Type B pancreatic cell (in vitro differentiated cells): ENCODE results near the gene KCNJ9. TPM values are rescaled to one million over a fixed set of nuclear protein-coding genes. Genes with fewer than 3 reads are reported as not detected.

Source experiments
- DNase-seq: peaks from one replicate; pipeline ENCODE4 v3.0.0; 2021; ENCODE audit warnings: mixed read lengths; ENCODE audit not compliant: unreplicated experiment; ENCODE audit errors: extremely low spot score
- H3K27ac Mint-ChIP-seq: 2 replicates; pipeline ENCODE4 v1.8.0; 2021; ENCODE audit warnings: mild to moderate bottlenecking, mixed read lengths
- H3K27me3 Mint-ChIP-seq: 2 replicates; pipeline ENCODE4 v1.8.0; 2021; ENCODE audit warnings: mixed read lengths
- H3K36me3 Mint-ChIP-seq: 2 replicates; pipeline ENCODE4 v1.8.0; 2021; ENCODE audit warnings: mixed read lengths
- H3K4me1 Mint-ChIP-seq: one replicate; pipeline ENCODE4 v1.8.0; 2021; ENCODE audit warnings: mixed read lengths; ENCODE audit not compliant: unreplicated experiment
- H3K4me3 Mint-ChIP-seq: 2 replicates; pipeline ENCODE4 v1.8.0; 2021; ENCODE audit warnings: mild to moderate bottlenecking, mixed read lengths
- H3K9me3 Mint-ChIP-seq: 2 replicates; pipeline ENCODE4 v1.8.0; 2021; ENCODE audit warnings: mixed read lengths
- total RNA-seq: library from RNA; stranded (reverse); gene quantifications from 2 replicates; pipeline ENCODE4 v1.2.1, GENCODE V29; 2021; ENCODE audit warnings: low replicate concordance
- TF ChIP-seq, protein P1 (sequence below): fragments of 200-600 bp; sonication (generic); conservative IDR thresholded peaks from 2 replicates; pipeline ENCODE4 v1.5.0; 2021; ENCODE audit warnings: antibody characterized with exemption, mild to moderate bottlenecking

The KCNJ9 gene
- total RNA-seq, 1 donor from 2014 or later = not detected

DNA sequence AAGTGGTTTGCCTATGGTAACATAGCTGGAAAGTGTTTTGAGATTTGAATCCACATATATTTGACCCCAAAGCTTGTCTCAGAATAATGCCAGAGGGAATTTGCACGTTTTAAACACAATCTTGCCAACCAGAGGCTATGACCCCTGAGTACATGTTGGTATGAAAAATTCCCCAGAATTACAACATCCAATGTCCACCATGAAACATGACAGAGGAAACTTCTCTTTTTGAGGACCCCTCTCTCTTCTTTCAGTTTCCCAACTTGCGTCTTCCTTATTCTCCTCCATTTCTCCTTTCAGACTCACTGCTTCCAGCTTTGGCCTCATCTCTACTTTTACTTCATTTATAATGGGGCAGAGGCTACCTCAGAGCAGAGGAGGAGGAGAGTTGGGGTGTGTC, 5.5 kb upstream of the KCNJ9 start:
- TF ChIP-seq, protein P1, sequence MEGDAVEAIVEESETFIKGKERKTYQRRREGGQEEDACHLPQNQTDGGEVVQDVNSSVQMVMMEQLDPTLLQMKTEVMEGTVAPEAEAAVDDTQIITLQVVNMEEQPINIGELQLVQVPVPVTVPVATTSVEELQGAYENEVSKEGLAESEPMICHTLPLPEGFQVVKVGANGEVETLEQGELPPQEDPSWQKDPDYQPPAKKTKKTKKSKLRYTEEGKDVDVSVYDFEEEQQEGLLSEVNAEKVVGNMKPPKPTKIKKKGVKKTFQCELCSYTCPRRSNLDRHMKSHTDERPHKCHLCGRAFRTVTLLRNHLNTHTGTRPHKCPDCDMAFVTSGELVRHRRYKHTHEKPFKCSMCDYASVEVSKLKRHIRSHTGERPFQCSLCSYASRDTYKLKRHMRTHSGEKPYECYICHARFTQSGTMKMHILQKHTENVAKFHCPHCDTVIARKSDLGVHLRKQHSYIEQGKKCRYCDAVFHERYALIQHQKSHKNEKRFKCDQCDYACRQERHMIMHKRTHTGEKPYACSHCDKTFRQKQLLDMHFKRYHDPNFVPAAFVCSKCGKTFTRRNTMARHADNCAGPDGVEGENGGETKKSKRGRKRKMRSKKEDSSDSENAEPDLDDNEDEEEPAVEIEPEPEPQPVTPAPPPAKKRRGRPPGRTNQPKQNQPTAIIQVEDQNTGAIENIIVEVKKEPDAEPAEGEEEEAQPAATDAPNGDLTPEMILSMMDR = no peak
- H3K4me1 Mint-ChIP-seq = no peaks in the 10 kb centered on the region
- no peak overlapping the region for H3K4me3 Mint-ChIP-seq
- no peaks in the 10 kb centered on the region for H3K9me3 Mint-ChIP-seq
- no peak overlapping the region for H3K27ac Mint-ChIP-seq
- no peak for DNase-seq
- no peaks in the 10 kb centered on the region for H3K36me3 Mint-ChIP-seq
- peaks cover 89% of the 10 kb centered on the region for H3K27me3 Mint-ChIP-seq

DNA sequence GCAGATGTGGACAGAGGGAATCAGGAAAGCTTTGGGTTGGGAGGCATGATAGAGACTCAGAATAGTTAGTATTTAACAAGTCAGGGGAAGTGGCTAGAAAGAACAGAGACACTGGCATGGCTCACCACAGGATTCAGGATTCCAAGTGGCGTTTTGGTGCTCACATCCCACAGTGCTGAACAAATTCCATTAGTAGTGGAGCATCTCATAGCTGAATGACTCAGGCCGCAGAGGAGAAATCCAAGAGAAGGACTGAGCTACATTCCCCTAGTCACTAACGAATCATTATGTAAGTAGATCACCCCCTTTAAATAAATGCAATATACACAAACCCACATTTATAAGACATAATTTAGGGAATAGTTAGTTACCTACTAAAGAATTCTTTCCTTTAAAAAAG, 5.0 kb upstream of the KCNJ9 start:
- no peaks in the 10 kb centered on the region for H3K36me3 Mint-ChIP-seq
- no peaks in the 10 kb centered on the region for H3K4me1 Mint-ChIP-seq
- no peak overlapping the region for H3K27ac Mint-ChIP-seq
- peaks cover 90% of the 10 kb centered on the region for H3K27me3 Mint-ChIP-seq
- TF ChIP-seq, protein P1 = no peak
- H3K4me3 Mint-ChIP-seq = no peak overlapping the region
- no peak for DNase-seq
- H3K9me3 Mint-ChIP-seq = no peaks in the 10 kb centered on the region

DNA sequence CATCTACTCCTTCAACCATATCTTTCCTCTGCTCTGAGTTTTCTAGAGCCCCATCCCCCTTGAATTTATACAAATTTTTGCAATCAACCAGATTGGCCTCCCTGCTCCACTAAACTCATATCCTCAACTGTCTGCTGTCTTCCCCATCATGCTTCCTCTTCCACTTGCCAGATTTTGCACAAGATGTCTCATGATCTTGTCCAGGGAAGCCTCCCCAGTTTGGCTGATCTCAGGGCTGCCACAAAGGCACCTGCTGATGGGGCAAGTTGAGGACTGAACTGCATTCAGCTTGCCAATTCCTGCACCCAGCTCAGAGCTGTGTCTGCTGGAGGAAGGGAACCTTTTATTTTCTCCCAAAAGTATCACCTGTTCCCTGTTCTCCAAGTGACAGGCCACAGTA, 3.9 kb upstream of the KCNJ9 start:
- DNase-seq = no peak
- H3K4me3 Mint-ChIP-seq = no peak overlapping the region
- H3K4me1 Mint-ChIP-seq = no peaks in the 10 kb centered on the region
- no peaks in the 10 kb centered on the region for H3K9me3 Mint-ChIP-seq
- no peaks in the 10 kb centered on the region for H3K36me3 Mint-ChIP-seq
- TF ChIP-seq, protein P1 = no peak
- H3K27ac Mint-ChIP-seq = no peak overlapping the region
- H3K27me3 Mint-ChIP-seq = peaks cover 90% of the 10 kb centered on the region

DNA sequence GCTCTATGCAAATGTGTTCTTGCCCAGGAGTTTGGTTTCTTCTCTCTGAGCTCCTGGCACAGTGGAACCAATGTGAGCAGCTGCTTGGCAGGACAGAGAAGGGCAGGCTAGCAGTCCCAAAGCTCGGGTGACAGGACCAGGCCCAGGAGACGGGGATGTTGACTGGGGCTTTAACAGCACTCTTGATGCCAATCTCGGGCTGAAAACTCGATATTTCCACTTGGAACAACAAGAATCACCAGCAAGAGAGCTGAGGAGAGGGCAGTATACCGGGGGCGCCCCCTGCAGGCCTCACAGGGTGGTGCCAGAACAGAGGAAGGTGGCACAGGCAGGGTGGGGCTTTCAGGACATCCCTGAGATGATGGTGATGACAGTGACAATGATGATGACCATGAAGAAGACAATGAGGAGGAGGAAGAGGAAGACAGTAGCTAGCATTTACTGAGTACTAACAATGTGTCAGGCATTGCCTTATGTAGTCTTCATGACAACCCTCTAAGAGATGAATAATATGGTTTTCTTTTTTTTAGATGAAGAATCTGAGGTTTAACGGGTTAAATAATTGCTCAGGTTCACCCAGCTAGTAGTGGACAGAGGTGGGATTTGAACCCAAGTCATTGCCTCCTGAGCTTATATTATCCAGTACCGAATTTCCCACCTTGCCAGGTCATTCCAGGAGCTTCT, 2.7 kb upstream of the KCNJ9 start:
- Mint-ChIP-seq H3K27ac (no peak overlapping the region), H3K36me3 (no peaks in the 10 kb centered on the region), H3K9me3 (no peaks in the 10 kb centered on the region), H3K4me1 (no peaks in the 10 kb centered on the region), H3K4me3 (no peak overlapping the region), H3K27me3 (peaks cover 89% of the 10 kb centered on the region)
- DNase-seq = no peak
- TF ChIP-seq, protein P1 = peak; percentile 82

DNA sequence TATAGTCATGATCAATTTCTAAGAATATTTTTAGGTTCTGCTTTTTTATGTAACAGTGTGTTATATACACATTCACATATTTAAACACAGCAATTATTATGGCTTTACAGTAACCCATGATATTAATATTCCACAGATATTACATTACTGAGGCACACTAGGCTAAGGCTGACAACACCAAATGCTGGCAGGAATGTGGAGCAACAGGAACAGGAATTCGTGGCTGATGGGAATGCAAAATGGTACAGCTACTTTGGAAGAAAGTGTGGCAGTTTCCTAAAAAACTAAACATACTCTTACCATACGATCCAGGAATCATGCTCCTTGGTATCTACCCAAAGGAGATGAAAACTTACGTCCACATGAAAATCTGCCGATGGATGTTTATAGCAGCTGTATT, 1.9 kb upstream of the KCNJ9 start:
- Mint-ChIP-seq H3K36me3 (no peaks in the 10 kb centered on the region), H3K9me3 (no peaks in the 10 kb centered on the region), H3K4me3 (no peak overlapping the region), H3K4me1 (peaks cover 4% of the 10 kb centered on the region), H3K27ac (no peak overlapping the region), H3K27me3 (peaks cover 89% of the 10 kb centered on the region)
- TF ChIP-seq, protein P1 = no peak
- DNase-seq = no peak
